HG03159 (cell line): ENCODE measurements around the gene POLR1F.
"Not testable (repeated sequence)": the region's sequence is repeated elsewhere in the genome, so short reads cannot be mapped to it uniquely, and the experiment has no call there.

ENCODE experiments used
- ATAC-seq: cut with Tn5 transposase; IDR thresholded peaks from one replicate; pipeline ENCODE4 v1.9.1; 2021; ENCODE audit warnings: mild to moderate bottlenecking, moderate library complexity; ENCODE audit not compliant: unreplicated experiment

The POLR1F gene

DNA sequence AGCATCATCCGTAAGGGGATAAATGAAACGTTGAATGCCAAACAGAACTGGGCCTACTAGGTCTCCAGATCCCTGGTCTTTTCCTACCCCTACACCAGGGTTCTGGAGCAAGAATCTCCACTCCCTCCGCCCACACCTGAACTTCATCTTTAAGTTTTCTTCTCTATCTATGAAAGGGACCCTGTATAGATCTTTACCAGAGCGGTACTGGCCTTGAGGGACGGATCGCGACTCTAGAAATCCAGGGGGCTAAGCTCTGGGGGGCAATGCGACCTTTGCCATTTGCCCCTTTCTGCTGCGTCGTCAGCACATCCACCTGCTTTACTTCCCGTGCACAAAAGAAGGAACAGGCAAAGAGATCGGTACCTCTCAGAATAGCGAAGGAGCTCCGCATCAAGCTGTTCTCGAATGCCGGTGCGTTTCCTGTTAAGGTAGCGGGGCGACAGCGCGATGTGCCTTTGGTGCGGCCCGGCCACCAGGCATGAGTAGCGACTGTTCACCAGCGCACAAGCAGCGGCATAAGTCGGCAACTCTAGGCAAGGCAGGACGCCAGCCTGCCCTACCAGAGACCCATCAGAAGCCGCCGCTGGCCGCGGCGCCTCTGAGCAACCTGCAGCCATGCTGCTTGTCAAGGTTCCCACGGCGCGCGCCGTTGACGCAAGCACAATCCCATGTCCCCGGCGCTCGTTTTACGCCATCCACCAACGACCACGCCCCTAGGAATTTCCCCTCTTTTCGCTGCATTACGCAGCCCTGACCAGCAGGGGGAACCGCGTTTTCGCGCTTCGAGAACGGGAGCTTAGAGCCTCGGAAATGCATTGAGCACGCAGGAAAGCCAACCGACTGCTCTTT lies at the start of gene POLR1F:
Gene POLR1F (minus strand): TSS at position 641 of the 852 bp plus-strand sequence. CDS start 21 bp downstream, at position 620.
- ATAC-seq: peak; percentile 98

DNA sequence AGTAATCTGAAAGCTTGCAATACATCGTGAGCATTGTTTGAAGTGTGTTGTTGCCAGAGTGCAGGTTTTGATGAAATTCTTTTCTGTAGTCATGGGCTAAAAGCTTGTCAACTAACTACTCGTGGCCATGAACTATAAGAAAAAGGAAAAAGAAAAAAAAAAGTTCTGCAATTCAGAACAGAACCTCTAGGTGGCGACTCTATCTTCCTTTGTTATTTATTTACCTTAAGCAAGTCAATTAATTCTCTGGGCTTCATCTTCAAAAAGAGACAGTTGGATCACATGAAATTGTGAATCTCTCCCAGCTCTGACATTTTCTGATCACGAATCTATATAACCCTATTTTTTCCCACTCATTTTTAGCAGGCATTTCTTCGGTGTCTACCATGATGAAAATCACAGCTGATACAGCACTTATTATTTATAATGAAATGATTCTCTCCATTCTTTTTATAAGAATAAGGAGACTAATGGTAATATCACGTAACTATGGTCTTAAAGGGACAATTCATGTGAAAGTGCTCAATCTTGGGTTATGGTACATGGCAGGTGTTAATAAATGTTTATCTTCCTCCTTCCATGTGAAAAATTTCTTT lies 45.8 kb upstream of the POLR1F start:
- ATAC-seq: no peak

- no peak for ATAC-seq
These were observed 43.2 kb upstream of the POLR1F start for GRCh38 chr7:19752020-19752419.

GRCh38 chr7:19749658-19750057 lies 40.8 kb upstream of the POLR1F start:
- no peak for ATAC-seq

GRCh38 chr7:19747740-19748339 lies 39.0 kb upstream of the POLR1F start:
- no peak for ATAC-seq

GRCh38 chr7:19744075-19744474 lies 35.2 kb upstream of the POLR1F start:
- no peak for ATAC-seq

- no peak for ATAC-seq
These were observed 19.9 kb upstream of the POLR1F start for GRCh38 chr7:19728716-19729115.

- ATAC-seq: no peak
These were observed 16.9 kb upstream of the POLR1F start for GRCh38 chr7:19725770-19726169.

- ATAC-seq: no peak
These were observed 6.7 kb upstream of the POLR1F start for GRCh38 chr7:19715499-19715898.

DNA sequence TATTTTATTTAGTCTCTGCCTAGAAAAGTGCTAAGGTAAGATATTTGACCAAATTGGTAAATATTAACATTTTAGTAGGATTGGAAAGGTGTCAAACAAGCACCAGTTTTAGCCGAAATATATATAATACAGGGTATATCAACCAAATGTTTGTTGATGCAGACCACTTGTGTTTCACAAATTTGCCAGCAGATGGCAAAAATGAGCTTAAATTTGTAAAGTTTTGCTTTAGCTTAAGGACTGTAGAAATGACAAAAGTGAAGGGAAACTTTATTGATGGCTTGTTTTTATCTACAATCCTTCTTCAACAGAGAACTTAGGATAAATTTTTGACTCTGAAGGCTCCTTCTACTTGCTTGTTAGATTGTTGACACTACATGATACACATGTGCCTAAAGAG lies 4.8 kb upstream of the POLR1F start:
- no peak for ATAC-seq

- ATAC-seq: no peak
These were observed 377 bp upstream of the POLR1F start for GRCh38 chr7:19709249-19709578.

GRCh38 chr7:19707240-19707639 lies 1.6 kb downstream of the POLR1F start:
- no peak for ATAC-seq

DNA sequence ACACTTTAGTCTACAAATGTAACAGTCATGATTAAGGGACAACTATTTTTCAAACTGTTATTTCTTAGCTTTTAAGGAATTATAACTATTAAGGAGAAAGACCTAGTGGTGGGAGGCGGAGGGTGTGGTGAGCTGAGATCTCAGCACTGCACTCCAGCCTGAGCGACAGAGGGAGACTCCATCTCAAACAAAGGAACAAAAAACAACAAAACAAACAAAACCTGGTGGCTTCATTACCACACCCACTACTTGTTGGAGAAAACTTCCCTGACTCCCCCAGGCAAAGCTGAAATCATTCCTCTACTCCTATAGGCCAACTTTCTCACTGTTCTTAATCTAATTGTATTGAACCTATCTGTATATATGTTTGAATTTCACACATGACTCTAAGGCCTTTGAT lies 3.2 kb downstream of the POLR1F start:
- no peak for ATAC-seq

DNA sequence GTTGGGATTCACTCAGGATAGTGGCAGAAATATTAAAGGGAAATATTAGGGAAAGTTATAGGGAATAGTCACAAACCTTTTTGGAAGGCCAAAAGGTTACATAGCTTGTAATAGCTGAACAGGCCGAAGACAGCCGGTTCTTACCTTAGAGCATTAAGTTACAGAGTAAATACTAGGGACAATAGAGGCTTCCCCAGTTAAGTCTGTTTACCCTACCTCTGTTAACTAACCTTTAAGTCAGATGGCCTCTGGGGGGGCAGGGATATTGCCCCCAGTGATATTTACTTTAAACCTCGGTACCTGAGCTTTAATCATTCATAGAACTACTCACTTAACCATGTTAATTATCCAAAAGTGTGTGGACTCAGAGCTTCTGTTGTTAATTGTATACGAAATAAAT lies 7.4 kb downstream of the POLR1F start:
- no peak for ATAC-seq

DNA sequence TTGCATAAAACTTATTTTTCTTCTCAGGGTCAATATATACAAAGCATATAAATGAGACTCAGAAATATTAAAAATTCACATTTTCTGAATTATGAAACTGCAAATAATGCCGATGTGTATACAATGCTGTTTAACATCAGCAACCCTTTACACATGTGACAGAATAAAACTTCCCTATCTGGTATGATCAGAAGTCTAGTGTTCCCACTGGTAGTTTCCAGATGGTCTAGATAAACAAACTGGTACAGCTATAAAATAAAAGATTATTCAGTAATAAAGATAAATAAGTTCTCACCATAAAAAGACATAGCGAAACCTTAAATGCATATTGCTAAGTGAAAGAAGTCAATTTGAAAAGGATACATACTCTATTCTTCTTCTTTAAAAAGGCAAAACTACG lies 7.9 kb downstream of the POLR1F start:
- ATAC-seq: no peak

- ATAC-seq: no peak
These were observed 10.5 kb downstream of the POLR1F start for GRCh38 chr7:19698331-19698730.

DNA sequence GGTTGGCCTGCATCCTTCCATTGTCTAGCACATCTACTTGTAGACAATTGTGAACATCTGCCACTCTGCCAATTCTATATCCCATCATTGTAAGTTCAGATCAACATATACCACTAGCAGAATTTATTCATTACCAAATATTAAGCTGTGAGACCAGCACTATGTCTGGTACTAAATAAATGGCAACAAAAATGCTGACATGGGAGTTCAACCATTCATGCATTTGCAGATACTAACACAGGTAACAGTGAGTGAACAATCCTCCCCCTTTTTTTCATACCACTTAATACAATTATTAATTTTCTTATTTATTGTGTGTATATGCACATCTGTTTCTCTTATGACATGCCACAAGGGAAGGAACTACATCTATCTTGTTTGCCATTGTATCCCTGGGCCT lies 11.9 kb downstream of the POLR1F start:
- ATAC-seq: no peak

- no peak for ATAC-seq
These were observed 16.6 kb downstream of the POLR1F start for GRCh38 chr7:19692111-19692828.

DNA sequence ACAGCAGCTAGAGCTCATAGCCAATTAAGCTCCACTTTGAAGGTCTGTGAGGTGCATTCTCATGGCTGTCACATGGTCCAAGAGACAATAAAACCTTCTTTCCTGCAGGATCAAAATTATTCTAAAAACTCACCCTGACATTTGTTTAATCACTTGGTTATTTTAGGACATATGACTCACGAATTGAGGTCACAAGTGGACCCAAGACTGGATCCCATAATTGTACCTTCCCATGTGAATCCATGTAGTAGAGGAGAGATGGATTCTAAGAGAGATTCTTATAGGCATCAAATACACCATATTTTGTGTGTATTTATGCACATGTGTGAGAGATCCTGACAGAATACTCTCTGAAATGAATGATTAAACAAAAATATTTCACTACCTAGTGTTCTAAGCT lies 18.1 kb downstream of the POLR1F start:
- ATAC-seq: no peak

DNA sequence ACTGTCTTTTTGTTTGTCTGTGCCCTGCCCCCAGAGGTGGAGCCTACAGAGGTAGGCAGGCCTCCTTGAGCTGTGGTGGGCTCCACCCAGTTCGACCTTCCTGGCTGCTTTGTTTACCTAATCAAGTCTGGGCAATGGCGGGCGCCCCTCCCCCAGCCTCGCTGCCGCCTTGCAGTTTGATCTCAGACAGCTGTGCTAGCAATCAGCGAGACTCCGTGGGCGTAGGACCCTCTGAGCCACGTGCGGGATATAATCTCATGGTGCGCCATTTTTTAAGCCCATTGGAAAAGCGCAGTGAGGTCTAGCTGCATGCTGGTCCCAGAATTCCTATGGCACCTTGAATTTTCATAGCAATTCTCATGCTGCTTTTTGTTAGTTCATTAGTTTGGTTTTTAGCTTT lies 19.7 kb downstream of the POLR1F start:
- ATAC-seq: not testable (repeated sequence)

- ATAC-seq: no peak
These were observed 27.2 kb downstream of the POLR1F start for GRCh38 chr7:19681596-19681995.

GRCh38 chr7:19677180-19677579 lies 31.7 kb downstream of the POLR1F start:
- ATAC-seq: peak; percentile 74
